Measurements from ENCODE around the gene ATL2. TPM values are rescaled to one million over a fixed set of nuclear protein-coding genes. Genes with fewer than 3 reads are reported as not detected.
A peak's percentile ranks its signal among the peaks of the same experiment; 100 is the strongest.

Gene ATL2
- total RNA-seq, 1 donor from 2014 or later, result 72.9 TPM

- Mint-ChIP-seq H3K4me1 (peaks cover 10% of the 10 kb centered on the region), H3K9me3 (no peaks in the 10 kb centered on the region), H3K4me3 (no peak overlapping the region), H3K27ac (ENCODE audit: unreplicated experiment) (no peak overlapping the region), H3K27me3 (ENCODE audit: low read depth) (no peaks in the 10 kb centered on the region), H3K36me3 (ENCODE audit: low read depth) (no peaks in the 10 kb centered on the region)
- no peak for TF ChIP-seq CTCF (conservative IDR thresholded peaks at IDR 0.05)
- no peak for DNase-seq (ENCODE audit: low read depth, low spot score)
Observed at GRCh38 chr2:38263293-38263692, 113.8 kb downstream of the ATL2 start.

GRCh38 chr2:38262069-38262871 lies 114.8 kb downstream of the ATL2 start:
- no peak for DNase-seq (ENCODE audit: low read depth, low spot score)

DNA sequence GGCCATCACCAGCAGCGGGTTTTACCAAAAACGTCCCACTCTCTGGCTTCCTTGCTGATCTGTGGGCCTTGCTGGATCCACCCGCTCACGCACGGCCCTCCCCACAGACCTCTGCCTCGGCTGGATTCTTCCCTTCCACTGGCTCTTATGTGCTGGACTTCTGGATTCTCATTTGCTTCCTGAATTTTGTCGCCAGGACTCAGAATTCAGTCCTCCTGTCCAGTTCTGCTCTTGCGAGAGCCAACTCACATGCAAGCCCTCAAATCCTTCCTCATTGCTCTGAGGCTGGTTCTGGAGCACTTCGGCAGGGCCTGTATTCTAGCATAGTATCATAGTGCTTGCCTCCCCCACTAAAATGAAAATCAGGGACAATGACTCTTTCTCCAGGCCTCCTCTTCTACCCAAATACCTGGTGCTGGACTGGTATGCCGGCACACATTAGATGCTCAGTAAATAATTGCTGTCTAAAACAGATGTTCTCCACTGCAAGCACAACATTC lies 115.5 kb downstream of the ATL2 start:
- TF ChIP-seq CTCF (conservative IDR thresholded peaks at IDR 0.05), result no peak
- peaks cover 3% of the 10 kb centered on the region for H3K27me3 Mint-ChIP-seq (ENCODE audit: low read depth)
- H3K4me3 Mint-ChIP-seq, result no peak overlapping the region
- H3K4me1 Mint-ChIP-seq, result peaks cover 10% of the 10 kb centered on the region
- H3K36me3 Mint-ChIP-seq (ENCODE audit: low read depth), result no peaks in the 10 kb centered on the region
- H3K9me3 Mint-ChIP-seq, result peaks cover 3% of the 10 kb centered on the region
- peak overlapping the region; percentile 37 for H3K27ac Mint-ChIP-seq (ENCODE audit: unreplicated experiment)
- no peak for DNase-seq (ENCODE audit: low read depth, low spot score)

More at GRCh38 chr2:38262069-38262871, 114.8 kb downstream of the ATL2 start:
- Mint-ChIP-seq H3K36me3 (ENCODE audit: low read depth) (no peaks in the 10 kb centered on the region), H3K27ac (ENCODE audit: unreplicated experiment) (peak overlapping the region; percentile 37), H3K4me3 (no peak overlapping the region), H3K27me3 (ENCODE audit: low read depth) (peaks cover 3% of the 10 kb centered on the region), H3K9me3 (peaks cover 3% of the 10 kb centered on the region), H3K4me1 (peaks cover 10% of the 10 kb centered on the region)
- no peak for TF ChIP-seq CTCF (conservative IDR thresholded peaks at IDR 0.05)

DNA sequence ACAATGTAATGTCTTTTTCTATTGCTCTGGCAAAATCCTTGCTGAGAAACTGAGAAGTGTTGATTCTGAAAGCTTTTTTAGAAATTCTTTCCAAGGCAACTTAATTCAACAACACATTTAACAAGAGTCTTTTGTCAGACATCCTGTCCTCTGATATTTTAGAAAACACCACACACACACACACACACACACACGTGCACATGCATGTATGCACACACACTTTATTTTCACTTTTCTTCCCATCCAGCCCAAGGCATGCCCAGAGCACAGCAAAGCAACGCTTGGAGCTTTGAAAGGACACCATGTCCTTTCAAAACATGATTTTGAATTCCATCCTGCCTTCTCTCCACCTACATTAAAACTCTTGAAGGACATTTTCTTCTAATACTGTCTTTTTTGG lies 116.1 kb downstream of the ATL2 start:
- H3K27ac Mint-ChIP-seq (ENCODE audit: unreplicated experiment), result no peak overlapping the region
- no peak for DNase-seq (ENCODE audit: low read depth, low spot score)
- no peak overlapping the region for H3K4me3 Mint-ChIP-seq
- peaks cover 3% of the 10 kb centered on the region for H3K27me3 Mint-ChIP-seq (ENCODE audit: low read depth)
- H3K4me1 Mint-ChIP-seq, result peaks cover 10% of the 10 kb centered on the region
- H3K36me3 Mint-ChIP-seq (ENCODE audit: low read depth), result no peaks in the 10 kb centered on the region
- TF ChIP-seq CTCF (conservative IDR thresholded peaks at IDR 0.05), result no peak
- peaks cover 3% of the 10 kb centered on the region for H3K9me3 Mint-ChIP-seq

- DNase-seq (ENCODE audit: low read depth, low spot score), result no peak
- Mint-ChIP-seq H3K4me3 (no peak overlapping the region), H3K36me3 (ENCODE audit: low read depth) (no peaks in the 10 kb centered on the region), H3K27me3 (ENCODE audit: low read depth) (peaks cover 3% of the 10 kb centered on the region), H3K9me3 (peaks cover 3% of the 10 kb centered on the region), H3K4me1 (peaks cover 10% of the 10 kb centered on the region), H3K27ac (ENCODE audit: unreplicated experiment) (no peak overlapping the region)
- no peak for TF ChIP-seq CTCF (conservative IDR thresholded peaks at IDR 0.05)
Observed at GRCh38 chr2:38260469-38260868, 116.6 kb downstream of the ATL2 start.
